HG02798 (cell line): ENCODE measurements around the gene PCMTD2.

Experiments
- ATAC-seq: cut with Tn5 transposase; IDR thresholded peaks from one replicate; pipeline ENCODE4 v1.9.1; 2021; ENCODE audit warnings: mild to moderate bottlenecking; ENCODE audit not compliant: unreplicated experiment, poor library complexity

The PCMTD2 gene

GRCh38 chr20:64238115-64238825 is 17.3 kb upstream of the PCMTD2 start:
- ATAC-seq = no peak

- no peak for ATAC-seq
Measured at GRCh38 chr20:64238851-64239387, 16.6 kb upstream of the PCMTD2 start.

GRCh38 chr20:64239449-64240242 is 15.9 kb upstream of the PCMTD2 start:
- no peak for ATAC-seq

GRCh38 chr20:64240243-64241015 is 15.1 kb upstream of the PCMTD2 start:
- no peak for ATAC-seq

GRCh38 chr20:64241061-64241460 is 14.5 kb upstream of the PCMTD2 start:
- ATAC-seq = no peak

GRCh38 chr20:64242003-64242796 is 13.3 kb upstream of the PCMTD2 start:
- no peak for ATAC-seq

GRCh38 chr20:64242797-64243475 is 12.6 kb upstream of the PCMTD2 start:
- no peak for ATAC-seq

- ATAC-seq = no peak
Measured at GRCh38 chr20:64244281-64244805, 11.2 kb upstream of the PCMTD2 start.

GRCh38 chr20:64244870-64245603 is 10.5 kb upstream of the PCMTD2 start:
- ATAC-seq = no peak

- no peak for ATAC-seq
Measured at GRCh38 chr20:64245746-64246595, 9.6 kb upstream of the PCMTD2 start.

- no peak for ATAC-seq
Measured at GRCh38 chr20:64246616-64247306, 8.8 kb upstream of the PCMTD2 start.

- no peak for ATAC-seq
Measured at GRCh38 chr20:64247307-64247618, 8.3 kb upstream of the PCMTD2 start.

- ATAC-seq = no peak
Measured at GRCh38 chr20:64247970-64248841, 7.3 kb upstream of the PCMTD2 start.

- no peak for ATAC-seq
Measured at GRCh38 chr20:64250027-64250426, 5.5 kb upstream of the PCMTD2 start.

- ATAC-seq = no peak
Measured at GRCh38 chr20:64253000-64253383, 2.6 kb upstream of the PCMTD2 start.

- ATAC-seq = no peak
Measured at GRCh38 chr20:64253443-64253842, 2.1 kb upstream of the PCMTD2 start.
